ENCODE data around the gene BTLA.
"Not testable (repeated sequence)": the region's sequence is repeated elsewhere in the genome, so short reads cannot be mapped to it uniquely, and the experiment has no call there.

BTLA gene

GRCh38 chr3:112531358-112531781, 32.1 kb upstream of the BTLA start:
- Histone ChIP-seq H3K4me3 (ENCODE audit: low read length, poor library complexity, severe bottlenecking) (no peak overlapping the region), H2AFZ (ENCODE audit: low read length) (no peak overlapping the region), H3K9me3 (ENCODE audit: insufficient read depth, low read depth, low read length) (no peaks in the 10 kb centered on the region), H4K20me1 (ENCODE audit: insufficient read depth, low read length, poor library complexity, severe bottlenecking) (no peaks in the 10 kb centered on the region), H3K9ac (ENCODE audit: low read depth, low read length, poor library complexity, severe bottlenecking) (no peak overlapping the region), H3K4me2 (ENCODE audit: low read depth, low read length, poor library complexity, severe bottlenecking) (no peak overlapping the region), H3K4me1 (ENCODE audit: insufficient read depth, low read length, poor library complexity, severe bottlenecking) (no peaks in the 10 kb centered on the region), H3K9me2 (replicated peaks; ENCODE audit: low read depth, low read length) (no peaks in the 10 kb centered on the region), H3K79me2 (ENCODE audit: insufficient read depth, low read length) (no peaks in the 10 kb centered on the region), H3K27me3 (ENCODE audit: insufficient read depth, low read length, poor library complexity, severe bottlenecking) (no peaks in the 10 kb centered on the region), H3F3A (ENCODE audit: low read depth) (no peaks in the 10 kb centered on the region), H3K36me3 (ENCODE audit: insufficient read depth, low read length) (peaks cover 86% of the 10 kb centered on the region)
- TF ChIP-seq EZH2phosphoT487 (IDR thresholded peaks at IDR 0.05; ENCODE audit: borderline replicate concordance) = no peak
- peak; percentile 72 for TF ChIP-seq CTCF (conservative IDR thresholded peaks at IDR 0.05; ENCODE audit: low read length)

GRCh38 chr3:112530573-112530972, 31.3 kb upstream of the BTLA start:
- Histone ChIP-seq H3K36me3 (ENCODE audit: insufficient read depth, low read length) (peaks cover 78% of the 10 kb centered on the region), H3K9me3 (ENCODE audit: insufficient read depth, low read depth, low read length) (no peaks in the 10 kb centered on the region), H3K4me3 (ENCODE audit: low read length, poor library complexity, severe bottlenecking) (no peak overlapping the region), H3K27me3 (ENCODE audit: insufficient read depth, low read length, poor library complexity, severe bottlenecking) (no peaks in the 10 kb centered on the region), H3K4me1 (ENCODE audit: insufficient read depth, low read length, poor library complexity, severe bottlenecking) (no peaks in the 10 kb centered on the region), H4K20me1 (ENCODE audit: insufficient read depth, low read length, poor library complexity, severe bottlenecking) (no peaks in the 10 kb centered on the region), H3K4me2 (ENCODE audit: low read depth, low read length, poor library complexity, severe bottlenecking) (no peak overlapping the region), H3K9ac (ENCODE audit: low read depth, low read length, poor library complexity, severe bottlenecking) (no peak overlapping the region), H3K79me2 (ENCODE audit: insufficient read depth, low read length) (no peaks in the 10 kb centered on the region), H3F3A (ENCODE audit: low read depth) (no peaks in the 10 kb centered on the region), H3K9me2 (replicated peaks; ENCODE audit: low read depth, low read length) (no peaks in the 10 kb centered on the region), H2AFZ (ENCODE audit: low read length) (no peak overlapping the region)
- TF ChIP-seq EZH2phosphoT487 (IDR thresholded peaks at IDR 0.05; ENCODE audit: borderline replicate concordance) (no peak), CTCF (conservative IDR thresholded peaks at IDR 0.05; ENCODE audit: low read length) (no peak)

- not testable (repeated sequence) for H3K4me2 ChIP-seq (ENCODE audit: low read depth, low read length, poor library complexity, severe bottlenecking); H4K20me1 ChIP-seq (ENCODE audit: insufficient read depth, low read length, poor library complexity, severe bottlenecking)
These were observed 24.9 kb upstream of the BTLA start for GRCh38 chr3:112524127-112524526.

GRCh38 chr3:112519424-112520001, 20.2 kb upstream of the BTLA start:
- H4K20me1 ChIP-seq (ENCODE audit: insufficient read depth, low read length, poor library complexity, severe bottlenecking) = no peaks in the 10 kb centered on the region
- no peak overlapping the region for H3K9ac ChIP-seq (ENCODE audit: low read depth, low read length, poor library complexity, severe bottlenecking)
- no peak overlapping the region for H3K4me2 ChIP-seq (ENCODE audit: low read depth, low read length, poor library complexity, severe bottlenecking)
- no peaks in the 10 kb centered on the region for H3K9me2 ChIP-seq (replicated peaks; ENCODE audit: low read depth, low read length)
- no peaks in the 10 kb centered on the region for H3K4me1 ChIP-seq (ENCODE audit: insufficient read depth, low read length, poor library complexity, severe bottlenecking)
- no peaks in the 10 kb centered on the region for H3F3A ChIP-seq (ENCODE audit: low read depth)
- no peak overlapping the region for H2AFZ ChIP-seq (ENCODE audit: low read length)
- no peaks in the 10 kb centered on the region for H3K9me3 ChIP-seq (ENCODE audit: insufficient read depth, low read depth, low read length)
- H3K27me3 ChIP-seq (ENCODE audit: insufficient read depth, low read length, poor library complexity, severe bottlenecking) = no peaks in the 10 kb centered on the region
- H3K36me3 ChIP-seq (ENCODE audit: insufficient read depth, low read length) = no peaks in the 10 kb centered on the region
- TF ChIP-seq EZH2phosphoT487 (IDR thresholded peaks at IDR 0.05; ENCODE audit: borderline replicate concordance) = no peak
- peak; percentile 88 for TF ChIP-seq CTCF (conservative IDR thresholded peaks at IDR 0.05; ENCODE audit: low read length)
- H3K79me2 ChIP-seq (ENCODE audit: insufficient read depth, low read length) = no peaks in the 10 kb centered on the region
- no peak overlapping the region for H3K4me3 ChIP-seq (ENCODE audit: low read length, poor library complexity, severe bottlenecking)

More at GRCh38 chr3:112524127-112524526, 24.9 kb upstream of the BTLA start:
- H3K9me3 ChIP-seq (ENCODE audit: insufficient read depth, low read depth, low read length); H3F3A ChIP-seq (ENCODE audit: low read depth); H3K4me1 ChIP-seq (ENCODE audit: insufficient read depth, low read length, poor library complexity, severe bottlenecking); H3K27me3 ChIP-seq (ENCODE audit: insufficient read depth, low read length, poor library complexity, severe bottlenecking); H3K9ac ChIP-seq (ENCODE audit: low read depth, low read length, poor library complexity, severe bottlenecking); H2AFZ ChIP-seq (ENCODE audit: low read length); H3K9me2 ChIP-seq (replicated peaks; ENCODE audit: low read depth, low read length); H3K4me3 ChIP-seq (ENCODE audit: low read length, poor library complexity, severe bottlenecking); H3K79me2 ChIP-seq (ENCODE audit: insufficient read depth, low read length): not testable (repeated sequence)
- peaks cover 21% of the 10 kb centered on the region; the same call in 1 of the 2 replicates for H3K36me3 ChIP-seq (ENCODE audit: insufficient read depth, low read length)

GRCh38 chr3:112518970-112519369, 19.7 kb upstream of the BTLA start:
- H3F3A ChIP-seq (ENCODE audit: low read depth); H3K4me2 ChIP-seq (ENCODE audit: low read depth, low read length, poor library complexity, severe bottlenecking); H3K9me3 ChIP-seq (ENCODE audit: insufficient read depth, low read depth, low read length); H3K4me1 ChIP-seq (ENCODE audit: insufficient read depth, low read length, poor library complexity, severe bottlenecking); H4K20me1 ChIP-seq (ENCODE audit: insufficient read depth, low read length, poor library complexity, severe bottlenecking); H3K36me3 ChIP-seq (ENCODE audit: insufficient read depth, low read length); H3K79me2 ChIP-seq (ENCODE audit: insufficient read depth, low read length); H3K4me3 ChIP-seq (ENCODE audit: low read length, poor library complexity, severe bottlenecking); H2AFZ ChIP-seq (ENCODE audit: low read length); H3K9me2 ChIP-seq (replicated peaks; ENCODE audit: low read depth, low read length); H3K27me3 ChIP-seq (ENCODE audit: insufficient read depth, low read length, poor library complexity, severe bottlenecking); H3K9ac ChIP-seq (ENCODE audit: low read depth, low read length, poor library complexity, severe bottlenecking): not testable (repeated sequence)

All from Loucy (cell line).